ENCODE measurements around the gene RPL23. TPM values are rescaled to one million over a fixed set of nuclear protein-coding genes. Genes with fewer than 3 reads are reported as not detected.

Gene RPL23
- total and polyA plus RNA-seq, 10 of the 15 experiments (the other 5 are each of a cell fraction or from before 2014, with no cell fraction given) = 2,200 to 4,821 (median 3,043) TPM

- TF ChIP-seq NFYB (IDR thresholded peaks at IDR 0.05; ENCODE audit: insufficient read depth, low read depth, low read length) = no peak
- no peak for TF ChIP-seq CBX3 (IDR thresholded peaks at IDR 0.05; ENCODE audit: borderline replicate concordance, low read depth)
- 0 out of 2 replicates have a peak, but pooled peaks have one; percentile 60 for TF ChIP-seq ESRRA (IDR thresholded peaks at IDR 0.05; ENCODE audit: low read length)
- TF ChIP-seq USF2 (IDR thresholded peaks at IDR 0.05; ENCODE audit: borderline replicate concordance, low read depth, low read length) = peak; percentile 96
- no peak for TF ChIP-seq SREBF2 (IDR thresholded peaks at IDR 0.05; ENCODE audit: low read length)
- peak; percentile 80; the same call in 1 of the 2 replicates for TF ChIP-seq CHD1 (IDR thresholded peaks at IDR 0.05; ENCODE audit: low read depth, low read length)
- TF ChIP-seq DPF2 (IDR thresholded peaks at IDR 0.05) = peak; percentile 22; the same call in 1 of the 2 replicates
- no peak; the same call in 1 of the 2 replicates for TF ChIP-seq LARP7 (IDR thresholded peaks at IDR 0.05)
- no peak for TF ChIP-seq IRF3 (IDR thresholded peaks at IDR 0.05)
- TF ChIP-seq ZNF384 (IDR thresholded peaks at IDR 0.05; ENCODE audit: borderline replicate concordance, low read depth, low read length) = peak; percentile 7; the same call in 1 of the 2 replicates
- peak; percentile 70 for TF ChIP-seq RUNX3 (IDR thresholded peaks at IDR 0.05; ENCODE audit: low read length)
- peak; percentile 90 for TF ChIP-seq RELB (IDR thresholded peaks at IDR 0.05; ENCODE audit: low read depth)
- TF ChIP-seq CTCF (IDR thresholded peaks at IDR 0.05 in 2 of 3, conservative IDR thresholded peaks at IDR 0.05 in 1 of 3; ENCODE audit: control insufficient read depth in 2 of 3, extremely low read depth in 1 of 3, insufficient read depth in 1 of 3, low read depth in 3 of 3, low read length in 3 of 3) = no peak
- peak; percentile 97 for TF ChIP-seq SMAD5 (IDR thresholded peaks at IDR 0.05; ENCODE audit: low read depth)
- no peak for TF ChIP-seq SMC3 (IDR thresholded peaks at IDR 0.05; ENCODE audit: borderline replicate concordance, low read length)
- TF ChIP-seq CEBPB (IDR thresholded peaks at IDR 0.05; ENCODE audit: borderline replicate concordance in 1 of 2, low read depth in 2 of 2, low read length in 2 of 2) = peak in 1 of 2 experiments; percentile 58; a peak in 2 of 4 replicates
- peak; percentile 100 for TF ChIP-seq POLR2AphosphoS5 (IDR thresholded peaks at IDR 0.05; ENCODE audit: low read length)
- TF ChIP-seq RBBP5 (conservative IDR thresholded peaks at IDR 0.05) = peak; percentile 99
- peak; percentile 99 for TF ChIP-seq CREB1 (IDR thresholded peaks at IDR 0.05; ENCODE audit: low read depth)
- no peak for TF ChIP-seq ZBTB11 (CRISPR knock-in tag; IDR thresholded peaks at IDR 0.05)
These were observed at the start of gene RPL23 (continued) for GRCh38 chr17:38853292-38854219.

Data from GM12878 (cell line).